Colonic mucosa (tissue), 4 donors: Measurements from ENCODE around the gene ELF2. TPM values are rescaled to one million over a fixed set of nuclear protein-coding genes. Genes with fewer than 3 reads are reported as not detected.
"Not testable (repeated sequence)": the region's sequence is repeated elsewhere in the genome, so short reads cannot be mapped to it uniquely, and the experiment has no call there.

Experiments used
- DNase-seq: peaks from one replicate; pipeline ENCODE4 v3.0.0-alpha.2; 2020
- H3K27ac ChIP-seq: fragments of 200-600 bp; one replicate; pipeline ENCODE4 v1.8.0; 2021
- H3K27me3 ChIP-seq: fragments of 200-600 bp; one replicate; pipeline ENCODE4 v1.8.0; 2021
- H3K36me3 ChIP-seq: fragments of 200-600 bp; one replicate; pipeline ENCODE4 v1.8.0; 2021
- H3K4me1 ChIP-seq: fragments of 200-600 bp; one replicate; pipeline ENCODE4 v1.8.0; 2021; ENCODE audit warnings: mild to moderate bottlenecking
- H3K4me3 ChIP-seq: fragments of 200-600 bp; one replicate; pipeline ENCODE4 v1.8.0; 2021
- H3K9ac ChIP-seq, 2 donors: one replicate each; pipeline ENCODE4 v1.7.0; 2013; ENCODE audit warnings: control low read depth in 2 of 2, low read depth in 2 of 2, low read length in 2 of 2
- H3K9me3 ChIP-seq: fragments of 200-600 bp; one replicate; pipeline ENCODE4 v1.8.0; 2021
- CTCF ChIP-seq: fragments of 200-600 bp; IDR thresholded peaks from one replicate; pipeline ENCODE4 v1.8.0; 2022; ENCODE audit warnings: antibody characterized with exemption, mild to moderate bottlenecking
- intact Hi-C: fragments of 100-400 bp; cut with DNase I; formaldehyde crosslinking; loops from one replicate; pipeline ENCODE4 v1.14.1; 2022
- total RNA-seq, 2 donors: library from RNA; stranded (reverse); fragmentation: NEBNext Ultra II Directional in 1 of 2; extraction: Animal tissue kit (Norgen Biotek cat#: 25700) in 1 of 2; gene quantifications; one replicate each; pipeline ENCODE4 v1.2.1, GENCODE V29; 2021
- donor health status: healthy.
- donor health status: DM: no; HTN: no; CAD: no.
- donor health status: DM: no; HTN: no; CAD: no.

ELF2 gene
- total RNA-seq, 2 donors from 2014 or later = 30.0 to 40.0 TPM

GRCh38 chr4:139024686-139025085 is 152.3 kb downstream of the ELF2 start:
- Histone ChIP-seq H3K9me3 (no peaks in the 10 kb centered on the region), H3K27ac (no peak overlapping the region), H3K27me3 (no peaks in the 10 kb centered on the region), H3K36me3 (no peaks in the 10 kb centered on the region), H3K4me3 (no peak overlapping the region), H3K4me1 (no peaks in the 10 kb centered on the region), H3K9ac (no peak overlapping the region)
- intact Hi-C loops = no loop called here
- TF ChIP-seq CTCF = no peak
- no peak for DNase-seq

GRCh38 chr4:139022835-139023234 is 154.2 kb downstream of the ELF2 start:
- Histone ChIP-seq H3K4me1 (no peaks in the 10 kb centered on the region), H3K27ac (no peak overlapping the region), H3K27me3 (no peaks in the 10 kb centered on the region), H3K36me3 (no peaks in the 10 kb centered on the region), H3K9me3 (no peaks in the 10 kb centered on the region), H3K4me3 (no peak overlapping the region), H3K9ac (no peak overlapping the region)
- intact Hi-C loops = no loop called here
- TF ChIP-seq CTCF = no peak
- DNase-seq = no peak

- intact Hi-C loops, H3K27ac ChIP-seq, H3K36me3 ChIP-seq, H3K27me3 ChIP-seq, H3K9ac ChIP-seq, DNase-seq, H3K4me3 ChIP-seq, H3K9me3 ChIP-seq, H3K4me1 ChIP-seq: not testable (repeated sequence)
Observed at GRCh38 chr4:139021071-139021470, 155.9 kb downstream of the ELF2 start.

GRCh38 chr4:139020384-139020783 is 156.6 kb downstream of the ELF2 start:
- no peak for TF ChIP-seq CTCF
- no peaks in the 10 kb centered on the region for H3K9me3 ChIP-seq
- no peaks in the 10 kb centered on the region for H3K4me1 ChIP-seq
- H3K27ac ChIP-seq = no peak overlapping the region
- no peaks in the 10 kb centered on the region for H3K36me3 ChIP-seq
- no peak for DNase-seq
- H3K27me3 ChIP-seq = no peaks in the 10 kb centered on the region
- intact Hi-C loops = no loop called here
- no peak overlapping the region for H3K9ac ChIP-seq
- H3K4me3 ChIP-seq = no peak overlapping the region

GRCh38 chr4:139018971-139019758 is 157.9 kb downstream of the ELF2 start:
- no peak overlapping the region for H3K4me3 ChIP-seq
- no peak overlapping the region for H3K9ac ChIP-seq
- DNase-seq = no peak
- H3K4me1 ChIP-seq = no peaks in the 10 kb centered on the region
- no peak for TF ChIP-seq CTCF
- H3K36me3 ChIP-seq = no peaks in the 10 kb centered on the region
- H3K9me3 ChIP-seq = no peaks in the 10 kb centered on the region
- intact Hi-C loops = no loop called here
- no peak overlapping the region for H3K27ac ChIP-seq
- H3K27me3 ChIP-seq = no peaks in the 10 kb centered on the region

- TF ChIP-seq CTCF = no peak
- H3K27ac ChIP-seq = no peak overlapping the region
- no peak for DNase-seq
- H3K9ac ChIP-seq = no peak overlapping the region
- no peaks in the 10 kb centered on the region for H3K4me1 ChIP-seq
- intact Hi-C loops = no loop called here
- H3K27me3 ChIP-seq = no peaks in the 10 kb centered on the region
- H3K9me3 ChIP-seq = no peaks in the 10 kb centered on the region
- H3K4me3 ChIP-seq = no peak overlapping the region
- no peaks in the 10 kb centered on the region for H3K36me3 ChIP-seq
Observed at GRCh38 chr4:139018501-139018900, 158.5 kb downstream of the ELF2 start.
